MM.1S (cell line): ENCODE measurements around the gene FBXO46.

Experiments
- EZH2 ChIP-seq: fragments of 300-600 bp; sonication (generic); optimal IDR thresholded peaks from 2 replicates; pipeline ENCODE3; 2017; ENCODE audit warnings: low read depth, mild to moderate bottlenecking, antibody characterized with exemption, low read length, mixed read lengths
- TF ChIP-seq, protein P1 (sequence below): fragments of 300-600 bp; sonication (generic); IDR thresholded peaks from 2 replicates; pipeline ENCODE4 v1.5.1; 2016; ENCODE audit warnings: antibody characterized with exemption, low read length, mixed read lengths

DNA sequence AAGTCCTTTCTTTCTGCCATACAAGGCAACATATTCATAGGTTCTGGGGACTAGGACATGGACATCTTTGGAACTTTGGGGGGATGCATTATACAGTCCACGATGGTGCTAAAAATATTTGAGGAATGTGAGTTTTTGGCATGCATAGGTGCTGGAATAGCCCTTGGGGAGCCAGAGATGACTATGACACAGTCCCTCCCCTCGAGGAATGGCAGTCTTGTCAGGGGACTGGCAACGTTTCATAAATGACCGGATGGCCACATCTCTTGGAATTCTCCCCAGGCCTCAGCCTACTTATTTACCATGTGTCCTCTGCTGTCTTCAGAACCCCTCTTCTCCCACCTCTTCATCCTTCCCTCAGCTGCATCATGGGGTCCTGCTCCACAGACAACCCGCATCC lies 16.2 kb upstream of the FBXO46 start:
- TF ChIP-seq, protein P1, sequence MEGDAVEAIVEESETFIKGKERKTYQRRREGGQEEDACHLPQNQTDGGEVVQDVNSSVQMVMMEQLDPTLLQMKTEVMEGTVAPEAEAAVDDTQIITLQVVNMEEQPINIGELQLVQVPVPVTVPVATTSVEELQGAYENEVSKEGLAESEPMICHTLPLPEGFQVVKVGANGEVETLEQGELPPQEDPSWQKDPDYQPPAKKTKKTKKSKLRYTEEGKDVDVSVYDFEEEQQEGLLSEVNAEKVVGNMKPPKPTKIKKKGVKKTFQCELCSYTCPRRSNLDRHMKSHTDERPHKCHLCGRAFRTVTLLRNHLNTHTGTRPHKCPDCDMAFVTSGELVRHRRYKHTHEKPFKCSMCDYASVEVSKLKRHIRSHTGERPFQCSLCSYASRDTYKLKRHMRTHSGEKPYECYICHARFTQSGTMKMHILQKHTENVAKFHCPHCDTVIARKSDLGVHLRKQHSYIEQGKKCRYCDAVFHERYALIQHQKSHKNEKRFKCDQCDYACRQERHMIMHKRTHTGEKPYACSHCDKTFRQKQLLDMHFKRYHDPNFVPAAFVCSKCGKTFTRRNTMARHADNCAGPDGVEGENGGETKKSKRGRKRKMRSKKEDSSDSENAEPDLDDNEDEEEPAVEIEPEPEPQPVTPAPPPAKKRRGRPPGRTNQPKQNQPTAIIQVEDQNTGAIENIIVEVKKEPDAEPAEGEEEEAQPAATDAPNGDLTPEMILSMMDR = no peak
- TF ChIP-seq EZH2 = no peak
